ENCODE measurements around the gene SLA2.
A peak's percentile ranks its signal among the peaks of the same experiment; 100 is the strongest.

Gene SLA2

DNA sequence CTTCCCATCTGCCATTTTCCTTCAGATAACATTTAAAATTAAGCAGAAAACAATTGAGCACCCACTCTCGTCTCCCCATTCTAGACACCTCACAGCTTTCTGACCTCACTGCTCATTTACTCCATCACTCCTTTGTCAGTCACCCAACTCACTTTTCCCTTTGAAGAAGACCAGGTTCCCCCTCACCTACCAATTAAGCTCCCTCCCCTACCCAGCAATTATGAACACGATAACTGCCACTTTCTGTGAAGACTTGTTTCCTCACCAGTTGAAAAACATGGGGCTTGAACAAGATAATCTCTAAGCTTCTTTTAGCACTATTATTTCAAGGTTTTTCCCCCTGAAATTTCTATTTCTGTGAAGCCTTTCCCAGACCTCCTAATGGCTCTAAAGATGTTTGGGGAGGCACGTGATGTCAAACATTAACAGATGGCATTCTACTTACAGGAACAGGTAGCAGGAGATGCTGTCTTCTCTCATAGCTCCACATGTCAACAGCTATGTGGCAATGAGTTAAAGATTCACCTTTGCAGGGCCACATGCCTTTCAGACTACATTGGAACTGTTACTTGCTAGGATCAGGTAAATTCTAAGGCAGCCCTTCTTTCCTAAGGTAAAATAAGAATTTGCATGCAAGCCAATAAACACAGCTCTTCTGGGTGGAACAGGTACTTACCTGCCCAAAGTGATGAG lies 24.8 kb upstream of the SLA2 start:
- no peak for DNase-seq (ENCODE audit: extremely low read depth, insufficient read length)
- no peaks in the 10 kb centered on the region for H3K27me3 ChIP-seq (replicated peaks; ENCODE audit: control insufficient read depth, insufficient read depth, low read length)
- TF ChIP-seq, protein P1, sequence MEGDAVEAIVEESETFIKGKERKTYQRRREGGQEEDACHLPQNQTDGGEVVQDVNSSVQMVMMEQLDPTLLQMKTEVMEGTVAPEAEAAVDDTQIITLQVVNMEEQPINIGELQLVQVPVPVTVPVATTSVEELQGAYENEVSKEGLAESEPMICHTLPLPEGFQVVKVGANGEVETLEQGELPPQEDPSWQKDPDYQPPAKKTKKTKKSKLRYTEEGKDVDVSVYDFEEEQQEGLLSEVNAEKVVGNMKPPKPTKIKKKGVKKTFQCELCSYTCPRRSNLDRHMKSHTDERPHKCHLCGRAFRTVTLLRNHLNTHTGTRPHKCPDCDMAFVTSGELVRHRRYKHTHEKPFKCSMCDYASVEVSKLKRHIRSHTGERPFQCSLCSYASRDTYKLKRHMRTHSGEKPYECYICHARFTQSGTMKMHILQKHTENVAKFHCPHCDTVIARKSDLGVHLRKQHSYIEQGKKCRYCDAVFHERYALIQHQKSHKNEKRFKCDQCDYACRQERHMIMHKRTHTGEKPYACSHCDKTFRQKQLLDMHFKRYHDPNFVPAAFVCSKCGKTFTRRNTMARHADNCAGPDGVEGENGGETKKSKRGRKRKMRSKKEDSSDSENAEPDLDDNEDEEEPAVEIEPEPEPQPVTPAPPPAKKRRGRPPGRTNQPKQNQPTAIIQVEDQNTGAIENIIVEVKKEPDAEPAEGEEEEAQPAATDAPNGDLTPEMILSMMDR (IDR thresholded peaks at IDR 0.05; ENCODE audit: insufficient read depth, low read length, poor library complexity, severe bottlenecking) = no peak
- H3K36me3 ChIP-seq (ENCODE audit: control insufficient read depth, insufficient read depth, low read length) = no peaks in the 10 kb centered on the region
- no peak overlapping the region for H3K4me3 ChIP-seq (replicated peaks; ENCODE audit: low read depth, low read length)

DNA sequence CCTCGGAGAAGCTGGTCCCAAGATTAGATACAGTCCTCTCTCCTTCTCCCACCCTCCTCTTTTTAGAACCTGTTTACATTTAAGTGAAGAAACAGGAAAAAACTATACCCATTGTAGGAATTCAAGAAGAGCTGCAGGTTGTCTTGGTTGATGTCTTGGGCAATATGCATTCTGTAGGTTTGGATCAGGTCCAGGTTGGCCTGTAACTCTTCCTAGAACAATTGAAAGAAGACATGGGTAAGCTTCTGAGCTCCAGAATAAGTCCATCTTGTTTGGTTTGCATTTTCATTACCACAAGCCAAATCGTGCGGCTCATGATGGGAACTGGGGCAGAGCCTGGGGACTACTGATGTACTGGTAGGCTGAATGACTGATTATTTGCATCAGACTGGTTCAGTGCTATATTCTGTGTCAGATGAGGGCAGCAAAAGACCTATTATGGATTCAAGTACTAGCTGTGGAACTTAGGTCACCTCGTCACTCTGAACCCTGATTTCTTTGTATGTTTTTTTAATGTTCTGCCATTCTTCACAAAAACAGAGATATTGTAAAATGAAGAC lies 20.3 kb upstream of the SLA2 start:
- Histone ChIP-seq H3K36me3 (ENCODE audit: control insufficient read depth, insufficient read depth, low read length) (no peaks in the 10 kb centered on the region), H3K4me3 (replicated peaks; ENCODE audit: low read depth, low read length) (no peak overlapping the region), H3K27me3 (replicated peaks; ENCODE audit: control insufficient read depth, insufficient read depth, low read length) (no peaks in the 10 kb centered on the region)
- DNase-seq (ENCODE audit: extremely low read depth, insufficient read length) = no peak
- TF ChIP-seq, protein P1 (IDR thresholded peaks at IDR 0.05; ENCODE audit: insufficient read depth, low read length, poor library complexity, severe bottlenecking) = peak; percentile 5

DNA sequence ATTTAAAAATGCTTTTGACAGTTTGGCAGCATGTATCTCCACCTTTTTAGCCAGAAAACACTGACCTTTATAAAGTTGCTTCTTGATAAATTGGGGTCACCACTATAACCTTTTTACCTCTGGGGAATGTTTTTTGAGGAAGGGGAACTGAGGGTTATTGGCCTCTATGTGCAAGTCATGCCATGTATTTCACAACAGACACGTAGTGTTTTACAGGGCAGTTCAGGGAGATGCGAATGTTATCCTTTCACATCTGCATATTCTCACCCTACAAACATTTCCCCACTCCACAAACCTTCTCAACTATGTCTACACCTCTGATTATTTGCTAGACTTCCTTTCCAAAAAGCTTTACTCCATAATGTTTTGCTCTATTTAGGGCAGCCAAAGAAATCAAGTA lies 17.0 kb upstream of the SLA2 start:
- no peaks in the 10 kb centered on the region for H3K36me3 ChIP-seq (ENCODE audit: control insufficient read depth, insufficient read depth, low read length)
- TF ChIP-seq, protein P1 (IDR thresholded peaks at IDR 0.05; ENCODE audit: insufficient read depth, low read length, poor library complexity, severe bottlenecking) = no peak
- no peaks in the 10 kb centered on the region for H3K27me3 ChIP-seq (replicated peaks; ENCODE audit: control insufficient read depth, insufficient read depth, low read length)
- no peak overlapping the region for H3K4me3 ChIP-seq (replicated peaks; ENCODE audit: low read depth, low read length)
- no peak for DNase-seq (ENCODE audit: extremely low read depth, insufficient read length)

DNA sequence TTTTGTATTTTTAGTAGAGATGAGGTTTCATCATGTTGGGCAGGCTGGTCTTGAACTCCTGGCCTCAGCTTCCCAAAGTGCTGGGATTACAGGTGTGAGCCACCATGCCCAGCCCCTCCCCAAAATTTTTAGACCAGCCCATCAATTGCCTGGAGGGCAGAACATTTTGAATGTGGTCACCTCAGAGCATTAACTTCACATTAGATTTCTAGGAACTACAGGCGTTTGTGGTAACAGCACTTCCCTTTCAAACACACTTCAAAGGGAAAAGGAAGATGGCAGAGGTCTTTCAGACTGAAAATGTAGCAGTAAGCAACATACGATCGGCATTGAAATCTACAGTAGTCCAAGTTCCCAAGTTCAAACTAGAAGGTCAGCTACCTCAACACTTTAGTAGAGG lies 12.3 kb upstream of the SLA2 start:
- TF ChIP-seq, protein P1 (IDR thresholded peaks at IDR 0.05; ENCODE audit: insufficient read depth, low read length, poor library complexity, severe bottlenecking) = no peak
- no peak for DNase-seq (ENCODE audit: extremely low read depth, insufficient read length)
- Histone ChIP-seq H3K27me3 (replicated peaks; ENCODE audit: control insufficient read depth, insufficient read depth, low read length) (no peaks in the 10 kb centered on the region), H3K36me3 (ENCODE audit: control insufficient read depth, insufficient read depth, low read length) (no peaks in the 10 kb centered on the region), H3K4me3 (replicated peaks; ENCODE audit: low read depth, low read length) (no peak overlapping the region)

DNA sequence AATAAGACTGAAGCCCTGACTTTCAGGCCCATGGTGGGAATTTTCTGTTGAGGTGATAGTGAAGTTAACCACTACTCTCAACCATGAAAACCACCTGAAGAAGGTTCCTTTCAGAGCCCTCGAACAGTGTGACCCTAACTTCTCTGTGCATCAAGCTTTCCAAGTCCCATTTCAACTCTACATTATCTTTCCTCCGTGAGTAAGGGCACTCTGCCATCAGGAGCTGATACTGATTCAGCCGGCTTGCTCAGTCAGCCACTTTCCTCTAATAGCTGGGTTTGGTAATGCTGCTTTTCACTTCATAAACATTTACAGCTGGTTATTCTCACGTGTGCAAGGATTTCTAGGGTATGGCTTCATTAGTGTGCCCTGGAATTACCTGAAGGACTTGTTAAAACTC lies 10.7 kb upstream of the SLA2 start:
- no peaks in the 10 kb centered on the region for H3K36me3 ChIP-seq (ENCODE audit: control insufficient read depth, insufficient read depth, low read length)
- H3K4me3 ChIP-seq (replicated peaks; ENCODE audit: low read depth, low read length) = no peak overlapping the region
- no peak for DNase-seq (ENCODE audit: extremely low read depth, insufficient read length)
- TF ChIP-seq, protein P1 (IDR thresholded peaks at IDR 0.05; ENCODE audit: insufficient read depth, low read length, poor library complexity, severe bottlenecking) = no peak
- no peaks in the 10 kb centered on the region for H3K27me3 ChIP-seq (replicated peaks; ENCODE audit: control insufficient read depth, insufficient read depth, low read length)

Data from GM06990 (cell line).